PFSK-1 (cell line): ENCODE measurements around the gene UBR4.

Experiments used
- FOXP2 ChIP-seq: optimal IDR thresholded peaks from 2 replicates; pipeline ENCODE3; 2011; ENCODE audit warnings: borderline replicate concordance, control low read depth, inconsistent platforms; ENCODE audit not compliant: insufficient read depth; ENCODE audit errors: extremely low read length, extremely low read depth
- POLR2AphosphoS5 ChIP-seq: IDR thresholded peaks from 2 replicates; pipeline ENCODE4 v1.6.1; 2012; ENCODE audit warnings: low read depth, mild to moderate bottlenecking, control low read depth, low read length, moderate library complexity
- REST ChIP-seq, 2 experiments: IDR thresholded peaks; 2 replicates each; pipeline versions ENCODE4 v1.6.1 to v1.8.0; 2011 to 2012; ENCODE audit warnings: low read depth in 2 of 2, low read length in 2 of 2, control low read depth in 1 of 2, inconsistent platforms in 1 of 2, mild to moderate bottlenecking in 1 of 2, moderate library complexity in 1 of 2; ENCODE audit not compliant: insufficient read depth in 1 of 2
- SIN3A ChIP-seq: IDR thresholded peaks from 2 replicates; pipeline ENCODE4 v1.6.1; 2012; ENCODE audit warnings: mild to moderate bottlenecking, low read length, moderate library complexity, borderline replicate concordance; ENCODE audit not compliant: insufficient read depth
- TAF1 ChIP-seq: IDR thresholded peaks from 2 replicates; pipeline ENCODE4 v1.6.1; 2012; ENCODE audit warnings: low read length, control low read depth, borderline replicate concordance; ENCODE audit not compliant: insufficient read depth

UBR4 gene

DNA sequence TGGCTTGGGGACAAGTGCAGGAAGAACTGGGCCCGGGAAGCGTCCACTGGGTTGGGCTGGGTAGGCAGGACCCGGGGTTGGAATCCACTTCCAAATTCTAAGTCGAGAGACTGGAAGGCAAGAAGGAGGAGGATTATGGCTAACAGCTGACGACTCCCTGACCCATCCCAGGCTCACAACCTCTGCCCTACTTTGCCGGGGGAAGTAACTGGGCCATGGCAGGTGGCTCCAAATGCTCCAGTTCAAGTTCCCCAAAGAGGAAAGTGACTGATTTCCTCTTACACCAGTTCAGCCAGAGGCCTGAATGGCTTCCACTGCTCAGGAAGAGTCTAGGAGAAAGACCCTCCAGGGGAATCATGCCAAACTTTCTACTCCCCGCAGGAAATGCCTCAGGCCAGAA lies 29.8 kb upstream of the UBR4 start:
- TF ChIP-seq FOXP2 (no peak), TAF1 (no peak), REST (IDR thresholded peaks at IDR 0.05; ENCODE audit: insufficient read depth in 1 of 2, low read depth in 2 of 2, low read length in 2 of 2) (no peak), SIN3A (no peak), POLR2AphosphoS5 (no peak)

- TF ChIP-seq REST (IDR thresholded peaks at IDR 0.05; ENCODE audit: insufficient read depth in 1 of 2, low read depth in 2 of 2, low read length in 2 of 2), result no peak
- TF ChIP-seq TAF1, result no peak
- TF ChIP-seq SIN3A, result no peak
- TF ChIP-seq POLR2AphosphoS5, result no peak
- no peak for TF ChIP-seq FOXP2
Observed at GRCh38 chr1:19234224-19234623, 24.2 kb upstream of the UBR4 start.

GRCh38 chr1:19232524-19232846 lies 22.4 kb upstream of the UBR4 start:
- no peak for TF ChIP-seq POLR2AphosphoS5
- TF ChIP-seq REST (IDR thresholded peaks at IDR 0.05; ENCODE audit: insufficient read depth in 1 of 2, low read depth in 2 of 2, low read length in 2 of 2), result no peak
- no peak for TF ChIP-seq SIN3A
- no peak for TF ChIP-seq TAF1
- TF ChIP-seq FOXP2, result no peak

DNA sequence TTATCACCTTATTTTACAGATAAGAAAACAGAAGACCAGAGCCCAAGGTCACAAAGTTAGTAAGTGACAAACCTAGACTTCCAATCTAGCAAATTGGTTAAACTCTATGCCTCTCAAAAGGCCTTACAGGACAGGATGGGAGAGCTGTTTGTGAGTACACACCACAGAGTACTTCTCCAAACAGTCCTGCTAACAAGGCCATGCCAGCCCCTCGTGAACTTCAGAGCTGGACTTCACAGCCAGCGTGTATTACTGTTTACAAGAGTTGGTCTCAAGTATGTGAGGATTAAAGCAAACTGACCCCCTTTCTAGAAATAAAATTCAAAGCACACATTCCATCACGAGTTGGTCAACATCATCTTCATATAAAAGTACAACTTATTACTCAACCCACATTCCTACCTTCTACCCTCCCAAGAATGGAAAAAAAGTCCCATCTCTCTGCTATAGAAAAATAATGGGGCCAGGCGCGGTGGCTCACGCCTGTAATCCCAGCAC lies 19.8 kb upstream of the UBR4 start:
- TF ChIP-seq REST (IDR thresholded peaks at IDR 0.05; ENCODE audit: insufficient read depth in 1 of 2, low read depth in 2 of 2, low read length in 2 of 2) (no peak), SIN3A (no peak), FOXP2 (no peak), POLR2AphosphoS5 (no peak), TAF1 (no peak)

DNA sequence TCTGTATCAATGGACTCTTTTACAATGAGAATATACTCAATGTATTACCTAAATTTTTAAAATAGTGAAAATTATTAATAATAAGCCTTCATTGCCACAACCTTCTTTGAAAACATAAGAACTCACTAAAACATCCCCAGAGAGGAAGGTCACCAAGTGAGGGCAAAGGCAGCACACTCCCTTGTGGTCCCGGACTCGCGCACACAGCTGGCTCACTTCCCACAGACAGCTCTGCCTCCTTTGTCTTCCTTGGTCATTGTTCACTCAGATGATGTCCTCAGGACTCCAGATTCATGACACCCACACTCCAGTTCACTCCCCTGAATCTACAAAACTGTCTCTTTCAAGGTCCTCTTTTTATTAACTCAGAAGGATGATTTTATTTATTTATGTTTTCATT lies 19.2 kb upstream of the UBR4 start:
- TF ChIP-seq TAF1 (no peak), FOXP2 (no peak), REST (IDR thresholded peaks at IDR 0.05; ENCODE audit: insufficient read depth in 1 of 2, low read depth in 2 of 2, low read length in 2 of 2) (no peak), POLR2AphosphoS5 (no peak)
